HFFc6 (cell line): ENCODE data around the gene GALNT1. TPM values are rescaled to one million over a fixed set of nuclear protein-coding genes. Genes with fewer than 3 reads are reported as not detected.

Experiments used
- DNase-seq: peaks from one replicate; pipeline ENCODE4 v3.0.0-alpha.2; 2018
- H3K27ac Mint-ChIP-seq: 2 replicates; pipeline ENCODE4 v1.8.0; 2020; ENCODE audit warnings: mild to moderate bottlenecking, mixed read lengths
- H3K27me3 Mint-ChIP-seq: 2 replicates; pipeline ENCODE4 v1.8.0; 2021; ENCODE audit warnings: mild to moderate bottlenecking, moderate library complexity, mixed read lengths; ENCODE audit not compliant: insufficient read depth
- H3K36me3 Mint-ChIP-seq: 2 replicates; pipeline ENCODE4 v1.8.0; 2021; ENCODE audit warnings: low read depth, mixed read lengths
- H3K4me1 Mint-ChIP-seq: 2 replicates; pipeline ENCODE4 v1.8.0; 2020; ENCODE audit warnings: low read depth, mixed read lengths
- H3K4me3 Mint-ChIP-seq: 2 replicates; pipeline ENCODE4 v1.8.0; 2020; ENCODE audit warnings: mild to moderate bottlenecking, moderate library complexity, mixed read lengths
- H3K9me3 Mint-ChIP-seq: 2 replicates; pipeline ENCODE4 v1.8.0; 2020; ENCODE audit warnings: mild to moderate bottlenecking, mixed read lengths
- CTCF ChIP-seq: fragments of 200-600 bp; sonication (generic); IDR thresholded peaks from 2 replicates; pipeline ENCODE4 v1.5.0; 2021; ENCODE audit warnings: antibody characterized with exemption, mild to moderate bottlenecking
- total RNA-seq, 6 experiments: library from RNA; stranded (reverse); fragmentation: NEBNext Ultra II Directional; extraction: Animal tissue kit (Norgen Biotek cat#: 25700); gene quantifications; 2 replicates in 1 of 6; 3 replicates in 5 of 6; pipeline ENCODE4 v1.2.3, GENCODE V29; 2021

GALNT1 gene
- total RNA-seq, 6 experiments from 2014 or later, result 36.4 to 48.2 (median 40.2) TPM

- no peak for DNase-seq
- Mint-ChIP-seq H3K4me3 (no peak overlapping the region), H3K9me3 (peaks cover 13% of the 10 kb centered on the region), H3K36me3 (peaks cover 22% of the 10 kb centered on the region), H3K27me3 (peaks cover 1% of the 10 kb centered on the region), H3K27ac (no peak overlapping the region), H3K4me1 (peaks cover 15% of the 10 kb centered on the region)
- TF ChIP-seq CTCF, result no peak
These were observed 3.2 kb downstream of the GALNT1 start for GRCh38 chr18:35584735-35585134.

DNA sequence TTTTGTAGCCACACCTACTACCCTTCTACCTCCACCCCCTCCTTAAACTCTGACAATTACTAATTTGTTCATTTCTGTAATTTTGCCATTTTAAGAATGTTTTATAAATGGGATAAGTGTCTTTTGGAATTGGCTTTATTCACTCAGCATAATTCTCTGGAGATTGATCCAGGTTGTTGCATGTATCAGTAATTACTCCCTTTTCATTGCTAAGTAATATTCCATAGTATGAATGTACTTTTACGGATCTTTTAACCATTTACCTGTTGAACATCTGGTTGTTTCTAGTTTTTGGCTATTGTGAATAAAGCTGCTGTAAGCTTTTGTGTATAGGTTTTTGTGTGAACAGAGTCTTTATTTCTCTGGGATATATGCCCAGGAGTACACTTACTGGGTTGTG lies 4.1 kb downstream of the GALNT1 start:
- peaks cover 22% of the 10 kb centered on the region for H3K36me3 Mint-ChIP-seq

DNA sequence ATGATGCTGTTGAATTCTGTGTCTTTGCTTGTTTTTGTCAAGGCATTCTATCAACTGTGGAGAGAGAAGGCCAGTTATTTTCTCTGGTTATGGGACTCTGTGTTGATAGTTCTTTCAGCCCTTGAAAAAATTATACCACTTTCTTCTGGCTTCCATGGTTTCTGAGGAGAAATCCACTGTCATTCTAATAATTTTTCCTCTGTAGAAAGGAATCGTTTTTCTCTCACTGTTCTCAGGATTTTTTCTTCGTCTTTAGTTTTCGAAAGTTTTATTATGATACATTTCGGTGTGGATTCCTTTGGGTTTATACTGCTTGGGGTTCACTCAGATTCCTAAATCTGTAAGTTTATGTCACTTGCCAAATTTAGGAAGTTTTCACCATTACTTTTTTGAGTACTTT lies 6.6 kb downstream of the GALNT1 start:
- Mint-ChIP-seq H3K4me1 (peaks cover 5% of the 10 kb centered on the region), H3K27ac (no peak overlapping the region), H3K27me3 (no peaks in the 10 kb centered on the region; the same call in none of the 2 replicates), H3K36me3 (peaks cover 22% of the 10 kb centered on the region), H3K9me3 (peaks cover 13% of the 10 kb centered on the region), H3K4me3 (no peak overlapping the region)
- no peak for TF ChIP-seq CTCF
- DNase-seq, result no peak

More for the DNA sequence above, 4.1 kb downstream of the GALNT1 start:
- no peak for DNase-seq
- Mint-ChIP-seq H3K4me1 (peaks cover 15% of the 10 kb centered on the region), H3K27me3 (no peaks in the 10 kb centered on the region; the same call in none of the 2 replicates), H3K27ac (no peak overlapping the region), H3K4me3 (no peak overlapping the region), H3K9me3 (peaks cover 13% of the 10 kb centered on the region)
- no peak for TF ChIP-seq CTCF

DNA sequence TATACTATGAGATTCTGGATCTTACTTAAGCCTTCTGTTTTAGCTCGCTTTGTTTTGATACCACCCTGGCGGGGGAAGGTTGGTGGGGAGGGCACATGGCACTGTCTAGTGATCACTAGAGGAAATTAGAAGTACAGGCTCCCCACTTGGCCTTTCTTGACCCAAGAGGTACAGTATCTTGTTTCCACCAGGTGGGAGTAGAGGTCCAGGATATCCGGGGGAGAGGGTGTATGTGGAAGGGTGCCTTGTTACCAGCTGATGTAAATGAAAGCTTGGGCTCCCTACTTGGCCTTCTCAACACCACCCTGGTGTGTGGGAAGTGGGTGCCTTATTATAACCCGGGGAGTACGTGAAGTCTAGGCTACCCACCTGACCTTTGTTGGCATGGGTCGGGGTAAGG lies 7.5 kb downstream of the GALNT1 start:
- no peak overlapping the region for H3K4me3 Mint-ChIP-seq
- TF ChIP-seq CTCF, result peak; percentile 32; the same call in 1 of the 2 replicates
- no peaks in the 10 kb centered on the region; the same call in none of the 2 replicates for H3K27me3 Mint-ChIP-seq
- H3K36me3 Mint-ChIP-seq, result peaks cover 22% of the 10 kb centered on the region
- H3K4me1 Mint-ChIP-seq, result no peaks in the 10 kb centered on the region
- H3K27ac Mint-ChIP-seq, result no peak overlapping the region
- H3K9me3 Mint-ChIP-seq, result peaks cover 13% of the 10 kb centered on the region
- no peak for DNase-seq

GRCh38 chr18:35589546-35589945 lies 8.0 kb downstream of the GALNT1 start:
- Mint-ChIP-seq H3K4me3 (no peak overlapping the region), H3K9me3 (peaks cover 13% of the 10 kb centered on the region), H3K4me1 (no peaks in the 10 kb centered on the region), H3K36me3 (peaks cover 17% of the 10 kb centered on the region), H3K27ac (no peak overlapping the region), H3K27me3 (peaks cover 1% of the 10 kb centered on the region; the same call in 1 of the 2 replicates)
- TF ChIP-seq CTCF, result no peak
- no peak for DNase-seq

DNA sequence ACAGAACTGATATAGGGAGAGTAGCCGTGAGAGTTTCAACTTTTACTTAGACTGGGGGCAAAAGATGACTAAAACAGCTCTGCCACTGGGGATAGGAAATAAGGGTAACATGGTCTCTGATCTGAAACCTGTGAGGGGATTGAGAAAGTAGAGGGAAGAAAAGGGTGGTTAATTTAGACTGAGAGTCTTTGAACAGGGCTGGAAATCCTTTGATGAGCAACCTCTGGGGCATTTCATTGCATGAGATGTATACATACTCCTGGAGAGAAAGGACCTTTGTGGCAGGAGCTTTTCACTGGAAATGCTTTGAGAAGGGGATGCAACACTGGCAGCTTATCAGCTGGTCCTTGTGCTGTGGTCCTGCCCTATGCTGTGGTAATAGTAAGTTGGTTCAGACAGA lies 9.4 kb downstream of the GALNT1 start:
- H3K4me3 Mint-ChIP-seq, result no peak overlapping the region
- peaks cover 3% of the 10 kb centered on the region for H3K27me3 Mint-ChIP-seq
- TF ChIP-seq CTCF, result no peak
- H3K36me3 Mint-ChIP-seq, result peaks cover 17% of the 10 kb centered on the region
- H3K9me3 Mint-ChIP-seq, result peaks cover 13% of the 10 kb centered on the region
- no peak for DNase-seq
- no peaks in the 10 kb centered on the region for H3K4me1 Mint-ChIP-seq
- H3K27ac Mint-ChIP-seq, result no peak overlapping the region
